Chondrocyte (in vitro differentiated cells): Measurements from ENCODE around the gene MTOR. TPM values are rescaled to one million over a fixed set of nuclear protein-coding genes. Genes with fewer than 3 reads are reported as not detected.

Experiments used
- DNase-seq: peaks from one replicate; pipeline ENCODE4 v3.0.0; 2021; ENCODE audit warnings: mixed read lengths, low spot score
- H3K27ac Mint-ChIP-seq: one replicate; pipeline ENCODE4 v1.8.0; 2021; ENCODE audit warnings: mild to moderate bottlenecking, moderate library complexity, mixed read lengths; ENCODE audit not compliant: unreplicated experiment
- H3K27me3 Mint-ChIP-seq: 2 replicates; pipeline ENCODE4 v1.8.0; 2021; ENCODE audit warnings: low read depth, mixed read lengths
- H3K36me3 Mint-ChIP-seq: 2 replicates; pipeline ENCODE4 v1.8.0; 2021; ENCODE audit warnings: low read depth, mixed read lengths
- H3K4me1 Mint-ChIP-seq: 2 replicates; pipeline ENCODE4 v1.8.0; 2021; ENCODE audit warnings: low read depth, mild to moderate bottlenecking, mixed read lengths
- H3K4me3 Mint-ChIP-seq: one replicate; pipeline ENCODE4 v1.8.0; 2021; ENCODE audit warnings: mild to moderate bottlenecking, moderate library complexity, mixed read lengths; ENCODE audit not compliant: unreplicated experiment
- H3K9me3 Mint-ChIP-seq: 2 replicates; pipeline ENCODE4 v1.8.0; 2021; ENCODE audit warnings: low read depth, mixed read lengths
- CTCF ChIP-seq: fragments of 200-600 bp; sonication (generic); IDR thresholded peaks from 2 replicates; pipeline ENCODE4 v1.5.0; 2021; ENCODE audit warnings: antibody characterized with exemption, mild to moderate bottlenecking, moderate library complexity
- total RNA-seq: library from RNA; stranded (reverse); gene quantifications from 3 replicates; pipeline ENCODE4 v1.2.1, GENCODE V29; 2021

MTOR gene
- total RNA-seq, 1 donor from 2014 or later = 36.9 TPM

- no peak overlapping the region for H3K4me3 Mint-ChIP-seq
- no peaks in the 10 kb centered on the region for H3K27me3 Mint-ChIP-seq
- no peak for TF ChIP-seq CTCF
- H3K4me1 Mint-ChIP-seq = peaks cover 36% of the 10 kb centered on the region
- H3K36me3 Mint-ChIP-seq = peaks cover 18% of the 10 kb centered on the region
- DNase-seq = no peak
- H3K27ac Mint-ChIP-seq = peak overlapping the region; percentile 65
- no peaks in the 10 kb centered on the region for H3K9me3 Mint-ChIP-seq
Measured at GRCh38 chr1:11152755-11153154, 109.6 kb downstream of the MTOR start.

GRCh38 chr1:11151826-11152612 is 110.3 kb downstream of the MTOR start:
- TF ChIP-seq CTCF = no peak
- Mint-ChIP-seq H3K9me3 (no peaks in the 10 kb centered on the region), H3K36me3 (peaks cover 23% of the 10 kb centered on the region), H3K27ac (no peak overlapping the region), H3K4me3 (no peak overlapping the region), H3K27me3 (no peaks in the 10 kb centered on the region), H3K4me1 (peaks cover 32% of the 10 kb centered on the region)
- no peak for DNase-seq

- Mint-ChIP-seq H3K36me3 (peaks cover 23% of the 10 kb centered on the region), H3K27ac (no peak overlapping the region), H3K27me3 (no peaks in the 10 kb centered on the region), H3K4me3 (no peak overlapping the region), H3K4me1 (peaks cover 26% of the 10 kb centered on the region), H3K9me3 (no peaks in the 10 kb centered on the region)
- no peak for DNase-seq
- TF ChIP-seq CTCF = no peak
Measured at GRCh38 chr1:11151114-11151513, 111.2 kb downstream of the MTOR start.

DNA sequence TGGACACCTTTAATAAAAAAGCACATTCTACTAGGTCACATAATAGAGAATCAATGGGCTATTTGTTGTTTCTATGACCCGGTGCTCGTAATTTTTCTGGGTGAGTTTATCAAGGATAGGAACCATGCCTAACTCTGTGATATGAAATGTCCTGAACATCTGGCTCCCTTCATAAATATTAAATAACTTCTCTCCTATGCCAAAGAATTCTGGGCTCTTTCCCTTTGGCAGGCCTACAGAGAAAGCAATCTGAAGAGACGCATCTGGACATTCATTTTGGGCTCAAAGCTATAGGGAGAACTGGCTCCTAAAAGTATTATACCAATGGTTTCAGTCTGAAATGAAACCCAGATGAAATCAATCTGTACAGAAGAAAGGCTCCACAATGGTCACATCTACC is 112.0 kb downstream of the MTOR start:
- H3K4me3 Mint-ChIP-seq = no peak overlapping the region
- H3K36me3 Mint-ChIP-seq = peaks cover 27% of the 10 kb centered on the region
- no peak overlapping the region for H3K27ac Mint-ChIP-seq
- no peak for TF ChIP-seq CTCF
- H3K9me3 Mint-ChIP-seq = no peaks in the 10 kb centered on the region
- H3K4me1 Mint-ChIP-seq = peaks cover 26% of the 10 kb centered on the region
- no peak for DNase-seq
- H3K27me3 Mint-ChIP-seq = no peaks in the 10 kb centered on the region

DNA sequence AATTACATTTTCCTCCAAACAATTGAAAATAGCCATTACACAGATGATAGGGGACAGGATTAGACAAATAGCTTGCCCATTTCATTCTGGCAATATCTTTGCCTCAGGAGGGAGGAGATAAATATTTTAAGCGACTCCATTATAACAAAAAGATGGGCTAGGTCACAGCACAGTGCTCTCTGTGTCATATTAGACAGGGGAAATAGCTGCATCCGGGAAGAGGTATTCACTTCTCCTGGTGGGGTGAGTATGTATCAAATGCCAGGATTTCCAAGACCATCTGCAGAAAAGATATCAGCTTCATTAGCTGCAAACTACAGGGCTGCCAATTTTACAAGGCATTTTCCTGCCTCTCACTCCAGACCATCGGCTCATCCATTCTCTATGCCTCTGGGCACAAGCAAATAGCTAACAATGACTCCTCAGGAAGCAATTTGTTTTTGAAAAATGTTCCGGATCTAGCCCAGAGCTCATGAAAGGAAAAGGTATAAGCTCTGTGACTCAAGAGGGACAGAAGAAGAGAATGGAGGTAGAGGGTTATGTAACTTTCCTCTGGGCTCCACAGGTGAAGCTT is 115.1 kb downstream of the MTOR start:
- peaks cover 30% of the 10 kb centered on the region for H3K36me3 Mint-ChIP-seq
- H3K4me3 Mint-ChIP-seq = no peak overlapping the region
- no peak overlapping the region for H3K27ac Mint-ChIP-seq

More for the DNA sequence above, 115.1 kb downstream of the MTOR start:
- H3K4me1 Mint-ChIP-seq = peaks cover 28% of the 10 kb centered on the region
- no peak for TF ChIP-seq CTCF
- no peaks in the 10 kb centered on the region for H3K27me3 Mint-ChIP-seq
- no peak for DNase-seq
- no peaks in the 10 kb centered on the region for H3K9me3 Mint-ChIP-seq
